SK-N-SH (cell line): ENCODE measurements around the gene ZNF774. TPM values are rescaled to one million over a fixed set of nuclear protein-coding genes. Genes with fewer than 3 reads are reported as not detected.
"Not testable (repeated sequence)": the region's sequence is repeated elsewhere in the genome, so short reads cannot be mapped to it uniquely, and the experiment has no call there.

Experiments used
- CTCF ChIA-PET: fragments of 300-600, 350-600 bp; formaldehyde crosslinking; extraction: SDS; loops from one replicate; lab custom pipeline; 2021; lab: Yijun Ruan, JAX
- POLR2A ChIA-PET: fragments of 350-600 bp; sonication (Branson Sonifier 250); formaldehyde crosslinking; extraction: SDS; loops from one replicate; lab custom pipeline; 2020; ENCODE audit warnings: antibody characterized with exemption, inconsistent platforms; lab: Yijun Ruan, JAX
- DNase-seq: peaks from one replicate; pipeline ENCODE4 v3.0.0; 2012
- H2AFZ ChIP-seq: fragments of 200-600 bp; sonication (generic); 2 replicates; pipeline ENCODE4 v1.8.1; 2016; ENCODE audit warnings: antibody characterized with exemption, mild to moderate bottlenecking, low read depth
- H3F3A ChIP-seq: fragments of 200-600 bp; sonication (generic); replicated peaks from 2 replicates; pipeline ENCODE3; 2016; ENCODE audit warnings: antibody characterized with exemption, mild to moderate bottlenecking; ENCODE audit not compliant: insufficient read depth
- H3K27ac ChIP-seq, 2 experiments: fragments of 200-500 bp in 1 of 2; fragments of 200-600 bp in 1 of 2; sonication (Bioruptor generic) in 1 of 2; sonication (generic), shearing (Covaris generic) in 1 of 2; 2 replicates each; pipeline versions ENCODE4 v1.5.1 to v1.6.1; 2014 to 2016; ENCODE audit warnings: low read depth in 2 of 2, inconsistent platforms in 1 of 2, low read length in 1 of 2, mild to moderate bottlenecking in 1 of 2, mixed read lengths in 1 of 2
- H3K27me3 ChIP-seq: fragments of 200-600 bp; sonication (generic), shearing (Covaris generic); 2 replicates; pipeline ENCODE4 v1.6.1; 2016; ENCODE audit warnings: mixed run types; ENCODE audit not compliant: insufficient read depth
- H3K36me3 ChIP-seq, 2 experiments: fragments of 200-500 bp in 1 of 2; fragments of 200-600 bp in 1 of 2; sonication (Bioruptor generic) in 1 of 2; sonication (generic) in 1 of 2; replicated peaks in 1 of 2; 2 replicates each; pipeline versions ENCODE3 to v1.5.1; 2014 to 2016; ENCODE audit warnings: low read length in 1 of 2, mild to moderate bottlenecking in 1 of 2; ENCODE audit not compliant: insufficient read depth in 2 of 2, control insufficient read depth in 1 of 2
- H3K4me1 ChIP-seq, 2 experiments: fragments of 200-500 bp in 1 of 2; fragments of 200-600 bp in 1 of 2; sonication (Bioruptor generic) in 1 of 2; sonication (generic), shearing (Covaris generic) in 1 of 2; 2 replicates each; pipeline versions ENCODE4 v1.5.1 to v1.6.1; 2014 to 2016; ENCODE audit warnings: low read depth in 1 of 2, low read length in 1 of 2, mixed run types in 1 of 2; ENCODE audit not compliant: insufficient read depth in 2 of 2, control insufficient read depth in 1 of 2
- H3K4me2 ChIP-seq: fragments of 200-600 bp; sonication (generic), shearing (Covaris generic); 2 replicates; pipeline ENCODE4 v1.6.1; 2017; ENCODE audit warnings: mixed run types
- H3K4me3 ChIP-seq, 2 experiments: fragments of 200-500 bp in 1 of 2; fragments of 200-600 bp in 1 of 2; sonication (Bioruptor generic) in 1 of 2; sonication (generic), shearing (Covaris generic) in 1 of 2; 2 replicates each; pipeline versions ENCODE4 v1.5.1 to v1.8.1; 2014 to 2016; ENCODE audit warnings: low read depth in 2 of 2, inconsistent platforms in 1 of 2, low read length in 1 of 2, mild to moderate bottlenecking in 1 of 2, mixed read lengths in 1 of 2, moderate library complexity in 1 of 2
- H3K79me2 ChIP-seq: fragments of 200-600 bp; sonication (generic); 2 replicates; pipeline ENCODE4 v1.8.1; 2017; ENCODE audit warnings: mild to moderate bottlenecking; ENCODE audit not compliant: insufficient read depth
- H3K9ac ChIP-seq: fragments of 200-600 bp; sonication (generic); 2 replicates; pipeline ENCODE4 v1.6.1; 2017; ENCODE audit warnings: mixed run types
- H3K9me2 ChIP-seq: fragments of 200-600 bp; sonication (generic); 2 replicates; pipeline ENCODE4 v1.6.1; 2017; ENCODE audit warnings: mixed run types
- H3K9me3 ChIP-seq: fragments of 200-600 bp; sonication (generic); 2 replicates; pipeline ENCODE4 v1.6.1; 2017; ENCODE audit warnings: mixed run types, mild to moderate bottlenecking, moderate library complexity
- H4K20me1 ChIP-seq: fragments of 200-600 bp; sonication (generic); 2 replicates; pipeline ENCODE4 v1.6.1; 2017; ENCODE audit warnings: mild to moderate bottlenecking, mixed run types; ENCODE audit not compliant: insufficient read depth
- EP300 ChIP-seq, 2 experiments: IDR thresholded peaks; 2 replicates each; pipeline versions ENCODE4 v1.4.0 to v1.6.1; 2012; ENCODE audit warnings: borderline replicate concordance in 1 of 2, low read depth in 1 of 2, low read length in 1 of 2
- EZH2phosphoT487 ChIP-seq: fragments of 200-600 bp; sonication (generic); IDR thresholded peaks from 2 replicates; pipeline ENCODE4 v1.6.1; 2017; ENCODE audit warnings: low read depth, mixed run types, mild to moderate bottlenecking, antibody characterized with exemption, moderate library complexity, borderline replicate concordance
- FOSL2 ChIP-seq: IDR thresholded peaks from 2 replicates; pipeline ENCODE4 v1.4.0; 2012; ENCODE audit warnings: low read depth, mild to moderate bottlenecking, moderate library complexity, borderline replicate concordance
- NRF1 ChIP-seq: IDR thresholded peaks from 2 replicates; pipeline ENCODE4 v1.6.1; 2012; ENCODE audit warnings: low read depth, mild to moderate bottlenecking, low read length
- POLR2AphosphoS5 ChIP-seq: IDR thresholded peaks from 2 replicates; pipeline ENCODE4 v1.6.1; 2012; ENCODE audit warnings: low read depth, low read length
- RCOR1 ChIP-seq: fragments of 150-350 bp; IDR thresholded peaks from 2 replicates; pipeline ENCODE4 v1.6.1; 2017; ENCODE audit warnings: antibody characterized with exemption, low read length
- TAF1 ChIP-seq: IDR thresholded peaks from 2 replicates; pipeline ENCODE4 v1.6.1; 2012; ENCODE audit warnings: low read depth, mild to moderate bottlenecking, low read length, moderate library complexity, borderline replicate concordance
- TEAD4 ChIP-seq: IDR thresholded peaks from 2 replicates; pipeline ENCODE4 v1.4.0; 2012; ENCODE audit warnings: mild to moderate bottlenecking, borderline replicate concordance; ENCODE audit not compliant: insufficient read depth
- WGBS: methylation state at CpG from one replicate; pipeline ENCODE4 v1.1.6; 2017; ENCODE audit warnings: low lambda C conversion rate; 5-methylcytosine and 5-hydroxymethylcytosine counted together
- polyA plus RNA-seq, 3 experiments: library from polyadenylated mRNA; depleted of rRNA; stranded (reverse); fragments of >200 nt; gene quantifications; 2 replicates each; pipeline ENCODE4 v1.2.3, GENCODE V29; 2012

Gene ZNF774
- polyA plus RNA-seq, 1 of the 3 experiments (the other 2 are of a cell fraction): 1.8 TPM

- Histone ChIP-seq H3K9me2 (no peaks in the 10 kb centered on the region), H2AFZ (no peak overlapping the region), H3F3A (peaks cover 18% of the 10 kb centered on the region), H3K9me3 (no peaks in the 10 kb centered on the region), H3K27me3 (no peaks in the 10 kb centered on the region), H3K27ac (no peak overlapping the region), H3K4me1 (peaks cover 4 to 5% of the 10 kb centered on the region in 2 experiments; a peak in 1 of 4 replicates), H3K9ac (no peak overlapping the region), H3K36me3 (no peaks in the 10 kb centered on the region), H4K20me1 (no peaks in the 10 kb centered on the region), H3K4me3 (no peak overlapping the region), H3K4me2 (no peak overlapping the region), H3K79me2 (no peaks in the 10 kb centered on the region)
- no peak for DNase-seq
- POLR2A ChIA-PET: no interaction called here
- TF ChIP-seq EP300 (IDR thresholded peaks at IDR 0.05; ENCODE audit: borderline replicate concordance in 1 of 2, low read depth in 1 of 2, low read length in 1 of 2): no peak
- TF ChIP-seq POLR2AphosphoS5: no peak
- no peak for TF ChIP-seq TAF1
- no peak for TF ChIP-seq RCOR1
- no peak for TF ChIP-seq EZH2phosphoT487
- no peak for TF ChIP-seq NRF1
- WGBS: 44% methylated on average over 2 of the region's 2 CpGs
- CTCF ChIA-PET: interaction anchor here (1.4 kb wide), 1 partner anchor 8 kb away, joined by 5 read pairs; no protein-coding TSS in a partner anchor
Observed at GRCh38 chr15:90345857-90346256, 6.2 kb upstream of the ZNF774 start.

GRCh38 chr15:90347431-90348065 is 4.5 kb upstream of the ZNF774 start:
- H3K27ac ChIP-seq, H3K4me2 ChIP-seq, H3K79me2 ChIP-seq, DNase-seq, H3K27me3 ChIP-seq, H3K9ac ChIP-seq, H3K36me3 ChIP-seq, H2AFZ ChIP-seq, POLR2A ChIA-PET, H4K20me1 ChIP-seq, H3K9me2 ChIP-seq, H3K4me3 ChIP-seq, H3K4me1 ChIP-seq, H3K9me3 ChIP-seq: not testable (repeated sequence)
- CTCF ChIA-PET: interaction anchor here (1.0 to 1.2 kb wide), 2 partner anchors 28 to 134 kb away, joined by 3 read pairs; no protein-coding TSS in a partner anchor
- 89% methylated on average over 1 of the region's 1 CpG for WGBS
- H3F3A ChIP-seq: peaks cover 18% of the 10 kb centered on the region

GRCh38 chr15:90348456-90348855 is 3.6 kb upstream of the ZNF774 start:
- H2AFZ ChIP-seq: no peak overlapping the region
- no peak for TF ChIP-seq FOSL2
- TF ChIP-seq TEAD4: no peak
- H3K36me3 ChIP-seq: no peaks in the 10 kb centered on the region
- peaks cover 4 to 7% of the 10 kb centered on the region in 2 experiments; a peak in 1 of 4 replicates for H3K4me1 ChIP-seq
- H3K9ac ChIP-seq: no peak overlapping the region
- H3K4me3 ChIP-seq: no peak overlapping the region
- H3K9me2 ChIP-seq: no peaks in the 10 kb centered on the region
- H3K27me3 ChIP-seq: no peaks in the 10 kb centered on the region
- H3K79me2 ChIP-seq: no peaks in the 10 kb centered on the region
- POLR2A ChIA-PET: no interaction called here
- H3K9me3 ChIP-seq: no peaks in the 10 kb centered on the region
- H4K20me1 ChIP-seq: no peaks in the 10 kb centered on the region
- no peak for DNase-seq
- no peak overlapping the region for H3K4me2 ChIP-seq
- H3K27ac ChIP-seq: no peak overlapping the region
- CTCF ChIA-PET: interaction anchor here (1.0 to 1.2 kb wide), 2 partner anchors 28 to 133 kb away, joined by 3 read pairs; no protein-coding TSS in a partner anchor
- WGBS: 87% methylated on average over 6 of the region's 6 CpGs
- peaks cover 10% of the 10 kb centered on the region for H3F3A ChIP-seq
